Middle frontal gyrus (tissue), 1 donor: ENCODE data around the gene FASLG.

Source experiments
- DNase-seq: peaks from one replicate; pipeline ENCODE4 v3.0.0-alpha.2; 2015; ENCODE audit warnings: low spot score; ENCODE audit errors: extremely low spot score

Gene FASLG

GRCh38 chr1:172646653-172647052, 12.2 kb upstream of the FASLG start:
- DNase-seq = no peak

- no peak for DNase-seq
These were observed 11.8 kb upstream of the FASLG start for GRCh38 chr1:172647110-172647564.

GRCh38 chr1:172647987-172648386, 10.9 kb upstream of the FASLG start:
- DNase-seq = no peak

- no peak for DNase-seq
These were observed 8.3 kb upstream of the FASLG start for GRCh38 chr1:172650474-172651193.

- no peak for DNase-seq
These were observed 5.7 kb upstream of the FASLG start for GRCh38 chr1:172653015-172653709.

GRCh38 chr1:172654535-172654934, 4.4 kb upstream of the FASLG start:
- DNase-seq = no peak

DNA sequence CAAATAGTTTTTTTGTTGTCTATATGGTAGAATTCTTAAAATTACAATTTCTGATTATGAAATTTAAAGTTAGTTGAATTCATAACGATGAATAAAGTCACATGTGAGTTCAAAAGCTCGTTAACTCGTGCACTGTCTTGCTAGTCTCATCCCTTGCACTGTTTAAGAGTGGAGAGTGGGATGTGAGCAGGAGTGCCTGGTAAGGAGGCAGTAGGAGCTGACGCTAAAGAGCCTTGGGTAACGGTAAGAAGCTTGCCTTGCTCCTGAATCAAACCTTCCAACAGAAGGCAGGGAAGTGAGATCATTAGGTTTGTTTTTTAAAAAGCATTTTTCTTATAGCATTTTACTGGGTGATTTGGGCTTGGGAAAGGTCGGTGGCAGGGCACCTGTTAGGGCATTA, 2.3 kb upstream of the FASLG start:
- no peak for DNase-seq

- no peak for DNase-seq
These were observed 1.3 kb upstream of the FASLG start for GRCh38 chr1:172657586-172657985.

DNA sequence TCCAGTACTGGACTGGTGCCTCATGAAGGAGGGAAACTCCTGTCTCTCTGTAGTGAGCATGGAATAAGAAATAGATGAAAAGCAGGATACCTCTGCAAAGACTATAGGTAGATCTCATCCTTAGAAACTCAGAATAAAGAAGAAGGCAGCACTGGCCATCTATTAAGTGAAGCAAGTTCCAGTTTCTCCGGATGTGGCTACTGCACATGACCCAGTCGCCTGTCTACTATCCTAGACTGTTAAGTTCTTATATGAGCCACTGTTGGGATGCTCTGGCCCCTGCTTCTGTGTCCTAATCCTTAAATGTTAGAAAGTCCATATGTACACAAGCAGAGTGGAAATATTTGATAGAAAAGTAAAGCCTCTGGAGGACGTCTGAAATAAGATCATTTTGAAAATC, 2.2 kb downstream of the FASLG start:
- no peak for DNase-seq

DNA sequence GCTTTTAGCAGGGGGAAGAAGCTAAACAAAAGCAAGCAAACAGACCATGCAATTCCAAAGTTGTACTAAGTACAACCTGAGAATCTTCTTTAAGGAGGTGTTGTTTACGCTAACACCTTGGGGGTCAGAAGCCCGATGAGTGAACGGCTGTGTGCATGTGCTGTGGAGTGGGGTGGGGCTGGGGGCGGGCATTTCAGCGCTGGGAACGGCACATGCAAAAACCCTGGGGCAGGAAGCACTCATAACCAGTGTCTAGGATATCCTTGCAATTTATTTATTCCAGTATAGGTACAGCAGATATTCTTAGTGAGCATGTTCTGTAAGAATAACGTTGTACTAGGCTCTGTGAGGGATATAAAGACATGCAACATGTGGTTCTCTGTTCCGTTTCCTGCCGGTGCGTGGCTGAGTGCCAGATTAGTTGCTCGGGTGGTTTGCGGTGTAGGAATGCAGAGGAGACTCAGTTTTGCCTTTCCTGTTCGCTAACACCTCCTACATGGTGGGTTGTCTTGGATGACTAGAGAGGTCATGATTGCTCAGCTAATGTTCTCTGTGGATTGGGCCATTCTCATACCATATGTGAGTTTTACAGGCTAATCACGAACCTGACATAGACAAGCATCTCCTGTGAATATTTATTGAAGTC, 3.7 kb downstream of the FASLG start:
- DNase-seq = no peak

DNA sequence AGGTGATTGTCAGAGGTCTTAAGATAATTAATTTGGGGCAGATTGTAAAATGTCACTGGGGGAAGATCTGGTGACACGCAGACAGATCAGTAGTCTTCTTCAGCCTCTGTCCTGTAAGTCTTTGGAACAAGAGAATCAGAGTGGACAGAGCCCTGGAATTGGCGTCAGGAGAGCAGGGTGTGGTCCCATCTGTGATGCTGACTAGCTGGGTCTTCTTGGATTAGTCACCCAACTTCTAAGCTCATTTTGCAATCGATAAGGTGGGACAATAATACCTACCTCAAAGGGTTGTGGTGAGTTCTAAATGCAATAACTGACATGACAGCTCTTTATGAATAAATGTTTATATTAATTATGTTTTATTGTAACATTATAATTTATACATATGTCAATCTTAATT, 4.8 kb downstream of the FASLG start:
- no peak for DNase-seq

- no peak for DNase-seq
These were observed 9.2 kb downstream of the FASLG start for GRCh38 chr1:172668097-172668496.

- DNase-seq = no peak
These were observed 10.1 kb downstream of the FASLG start for GRCh38 chr1:172669011-172669410.

GRCh38 chr1:172670316-172670715, 11.4 kb downstream of the FASLG start:
- no peak for DNase-seq

GRCh38 chr1:172670791-172671190, 11.9 kb downstream of the FASLG start:
- no peak for DNase-seq

DNA sequence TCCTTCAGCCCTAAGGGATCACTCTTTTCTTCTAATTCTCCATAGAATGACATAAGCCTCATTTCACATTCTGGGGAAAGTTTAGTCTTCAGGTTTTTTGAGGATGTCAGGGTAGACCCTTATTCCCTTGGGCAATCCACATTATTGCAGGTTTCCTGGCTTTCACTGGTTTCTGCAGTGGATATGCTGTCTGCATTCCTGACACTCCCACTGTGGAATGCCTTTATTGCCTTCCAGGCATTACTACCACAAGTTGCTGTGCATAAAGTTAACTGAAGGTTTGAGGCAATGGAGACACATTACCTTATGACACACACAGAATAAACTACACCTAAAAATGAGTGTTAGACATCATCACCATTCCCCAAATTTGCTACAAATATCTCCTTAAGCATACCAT, 12.7 kb downstream of the FASLG start:
- no peak for DNase-seq

GRCh38 chr1:172672720-172673119, 13.8 kb downstream of the FASLG start:
- no peak for DNase-seq

DNA sequence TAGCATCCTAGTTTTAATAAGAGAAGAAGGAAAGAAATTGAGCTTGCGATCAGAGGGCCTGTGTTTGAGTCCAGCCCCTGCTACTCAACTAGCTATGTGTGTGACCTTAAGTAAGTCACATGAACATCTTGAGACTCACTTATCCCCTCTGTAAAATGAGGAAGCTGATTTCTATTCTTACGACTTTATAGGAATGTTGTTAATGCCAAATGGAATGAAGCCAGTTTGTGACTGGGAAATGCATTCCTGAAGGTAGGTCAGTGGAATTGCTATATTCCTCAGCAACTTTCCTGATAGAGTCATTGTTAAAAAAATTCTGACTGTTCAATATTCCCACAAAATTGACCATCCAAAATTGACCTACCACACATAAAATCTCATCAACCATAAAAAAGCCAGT, 14.9 kb downstream of the FASLG start:
- DNase-seq = no peak

DNA sequence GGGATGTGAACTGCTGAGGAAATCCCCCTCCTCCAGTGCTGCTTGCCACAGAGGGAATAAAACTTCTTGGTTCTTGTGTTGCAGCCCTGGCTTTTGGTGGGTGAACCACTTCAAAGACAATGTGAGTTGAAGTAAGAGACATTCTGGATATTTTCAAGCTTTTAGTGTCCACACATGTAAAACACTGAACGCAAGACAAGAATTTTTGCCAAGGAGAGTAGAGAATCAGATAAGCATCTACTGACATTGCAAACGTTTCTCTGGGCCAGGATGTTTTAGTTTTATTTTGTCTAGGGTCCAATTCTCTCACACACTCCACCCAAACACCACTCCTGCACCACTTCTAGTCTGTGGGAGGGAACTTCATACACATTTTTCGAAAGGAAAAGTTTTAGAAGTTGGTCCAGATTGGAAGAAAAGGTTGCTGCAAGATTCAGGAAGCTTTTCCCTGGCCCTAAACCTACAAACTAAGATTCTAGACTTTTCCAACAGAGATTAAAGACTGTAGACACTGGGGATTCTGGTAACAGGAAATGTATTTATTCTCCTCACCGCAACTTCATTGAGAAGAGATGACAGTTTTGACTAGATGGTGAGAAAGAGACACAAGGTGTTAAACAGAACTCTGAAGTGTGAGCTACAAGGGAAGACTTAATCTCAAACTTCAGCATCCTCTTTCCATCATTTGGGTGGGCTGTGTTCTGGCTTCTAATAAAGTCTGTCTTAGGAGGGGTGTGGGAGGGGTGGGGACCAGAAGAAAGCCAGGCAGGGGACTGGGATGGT, 16.1 kb downstream of the FASLG start:
- DNase-seq = no peak

- DNase-seq = no peak
These were observed 20.3 kb downstream of the FASLG start for GRCh38 chr1:172679000-172679772.

- DNase-seq = no peak
These were observed 21.3 kb downstream of the FASLG start for GRCh38 chr1:172680244-172680643.
